GM12878 (cell line): ENCODE data around the gene PRG2. TPM values are rescaled to one million over a fixed set of nuclear protein-coding genes. Genes with fewer than 3 reads are reported as not detected.
A peak's percentile ranks its signal among the peaks of the same experiment; 100 is the strongest.

ENCODE experiments used
- ATAC-seq: fragments of 200-7000 bp; cut with Tn5 transposase; 3 replicates; pipeline ENCODE4 v1.9.1; 2020; ENCODE audit warnings: mild to moderate bottlenecking, moderate library complexity
- BruUV-seq: library from RNA; stranded (reverse); fragments of 400-500 nt; replicated peaks from 2 replicates; lab custom pipeline; 2021; lab: Mats Ljungman, UMichigan
- CTCF ChIA-PET: fragments of 300-600 bp; sonication (Branson Sonifier 250); formaldehyde crosslinking; extraction: SDS; loops from one replicate; lab custom pipeline; 2021; ENCODE audit warnings: inconsistent platforms; lab: Yijun Ruan, JAX
- POLR2A ChIA-PET: fragments of 350-600 bp; formaldehyde crosslinking; extraction: SDS; loops from one replicate; lab custom pipeline; 2021; ENCODE audit warnings: inconsistent platforms; lab: Charles Lee
- RAD21 ChIA-PET: fragments of 300-600 bp; sonication (Branson Sonifier 250); formaldehyde crosslinking; loops from one replicate; lab custom pipeline; 2023; ENCODE audit warnings: antibody characterized with exemption; ENCODE audit not compliant: unreplicated experiment; lab: Charles Lee
- SMC1A ChIA-PET: fragments of 300-600 bp; sonication (Branson Sonifier 250); formaldehyde crosslinking; loops from one replicate; lab custom pipeline; 2023; ENCODE audit not compliant: unreplicated experiment, uncharacterized antibody; lab: Charles Lee
- DNase-seq: peaks from one replicate; pipeline ENCODE4 v3.0.0-alpha.2; 2011; ENCODE audit warnings: low read depth, low spot score
- FAIRE-seq: peaks from 3 replicates; lab custom pipeline; 2011; peaks lifted over from hg19 to GRCh38; lab: Jason Lieb, UNC
- H2AFZ ChIP-seq: 2 replicates; pipeline ENCODE4 v1.6.0; 2011; ENCODE audit warnings: low read depth, low read length, control low read depth; ENCODE audit not compliant: control insufficient read depth
- H3K27ac ChIP-seq: 2 replicates; pipeline ENCODE4 v1.5.1; 2011; ENCODE audit warnings: control low read depth; ENCODE audit not compliant: control insufficient read depth, insufficient read depth
- H3K27me3 ChIP-seq, 2 experiments: replicated peaks in 1 of 2; 2 replicates each; pipeline versions ENCODE4 v1.6.0 to v1.6.1; 2011; ENCODE audit warnings: low read length in 1 of 2; ENCODE audit not compliant: control insufficient read depth in 2 of 2, insufficient read depth in 2 of 2
- H3K36me3 ChIP-seq, 2 experiments: 2 replicates each; pipeline ENCODE4 v1.5.1; 2011; ENCODE audit warnings: low read length in 1 of 2; ENCODE audit not compliant: control insufficient read depth in 2 of 2, insufficient read depth in 2 of 2
- H3K4me1 ChIP-seq: 2 replicates; pipeline ENCODE4 v1.6.1; 2011; ENCODE audit warnings: mild to moderate bottlenecking, low read length, moderate library complexity, mixed read lengths; ENCODE audit not compliant: control insufficient read depth, insufficient read depth
- H3K4me2 ChIP-seq: 2 replicates; pipeline ENCODE4 v1.6.0; 2011; ENCODE audit warnings: control low read depth; ENCODE audit not compliant: control insufficient read depth, insufficient read depth
- H3K4me3 ChIP-seq: fragments of 200-600 bp; sonication (generic); 2 replicates; pipeline ENCODE4 v1.5.1; 2016
- H3K79me2 ChIP-seq: 2 replicates; pipeline ENCODE4 v1.6.0; 2011; ENCODE audit warnings: low read length; ENCODE audit not compliant: control insufficient read depth, insufficient read depth
- H3K9ac ChIP-seq: 2 replicates; pipeline ENCODE4 v1.8.0; 2011; ENCODE audit warnings: low read length, control low read depth, mixed read lengths; ENCODE audit not compliant: control insufficient read depth, insufficient read depth
- H3K9me3 ChIP-seq: replicated peaks from 3 replicates; pipeline ENCODE4 v1.5.1; 2011; ENCODE audit warnings: mild to moderate bottlenecking, low read length; ENCODE audit not compliant: control insufficient read depth, insufficient read depth
- H4K20me1 ChIP-seq: 2 replicates; pipeline ENCODE4 v1.6.0; 2011; ENCODE audit not compliant: control insufficient read depth, insufficient read depth
- MEF2A ChIP-seq: IDR thresholded peaks from 2 replicates; pipeline ENCODE4 v1.6.1; 2011; ENCODE audit warnings: low read depth, mild to moderate bottlenecking, low read length, moderate library complexity; ENCODE audit not compliant: insufficient read depth
- RELB ChIP-seq: fragments of 450-650 bp; IDR thresholded peaks from 2 replicates; pipeline ENCODE4 v1.6.1; 2017; ENCODE audit warnings: low read depth, mild to moderate bottlenecking, moderate library complexity
- SRF ChIP-seq, 2 experiments: IDR thresholded peaks; 2 replicates each; pipeline ENCODE4 v1.6.1; 2011; ENCODE audit warnings: low read depth in 2 of 2, low read length in 2 of 2, mild to moderate bottlenecking in 1 of 2, moderate library complexity in 1 of 2
- STAT3 ChIP-seq: IDR thresholded peaks from 2 replicates; pipeline ENCODE4 v1.6.1; 2011; ENCODE audit warnings: low read depth, low read length, improper control_type of control experiment
- ZNF217 ChIP-seq: fragments of 450-650 bp; IDR thresholded peaks from 2 replicates; pipeline ENCODE4 v1.6.1; 2017; ENCODE audit warnings: antibody characterized with exemption, mild to moderate bottlenecking
- ZNF274 ChIP-seq: IDR thresholded peaks from one replicate; pipeline ENCODE4 v1.8.0; 2011; ENCODE audit not compliant: insufficient read length, insufficient read depth
- ZNF687 ChIP-seq: fragments of 450-650 bp; IDR thresholded peaks from 2 replicates; pipeline ENCODE4 v1.6.1; 2017; ENCODE audit warnings: mild to moderate bottlenecking, moderate library complexity
- WGBS: methylation state at CpG from one replicate; pipeline ENCODE4 v1.1.6; 2016; ENCODE audit warnings: low lambda C conversion rate; ENCODE audit not compliant: insufficient replicate concordance, insufficient coverage; ENCODE audit errors: missing lambda C conversion rate; 5-methylcytosine and 5-hydroxymethylcytosine counted together
- in situ Hi-C: fragments of 300-500 bp; cut with MboI; formaldehyde crosslinking; loops from 9 replicates; pipeline ENCODE4 v1.14.3; 2018; ENCODE audit warnings: mixed read lengths
- intact Hi-C: fragments of 100-400 bp; cut with micrococcal nuclease; formaldehyde crosslinking; loops from one replicate; pipeline ENCODE4 v1.14.2; 2022; ENCODE audit not compliant: unreplicated experiment
- polyA plus RNA-seq, 11 experiments: library from polyadenylated mRNA; depleted of rRNA in 4 of 11; unstranded in 6 of 11; stranded (reverse) in 5 of 11; fragments of >200 nt; fragmentation: Nextera tagmentation in 4 of 11; fragmentation: Illumina TruSeq in 1 of 11; extraction: Ambion mirVana in 4 of 11; extraction: Trizol in 1 of 11; gene quantifications; 1 replicate in 1 of 11; 2 replicates in 10 of 11; pipeline versions ENCODE4 v1.2.1 to v1.2.3, GENCODE V29; 2011 to 2016; ENCODE audit warnings: inconsistent platforms in 2 of 11, missing spikeins in 2 of 11, low read depth in 1 of 11
- total RNA-seq, 4 experiments: library from RNA; depleted of rRNA in 3 of 4; stranded (reverse); fragments of >200 nt in 3 of 4; fragmentation: Illumina TruSeq in 1 of 4; extraction: Trizol in 1 of 4; gene quantifications; 2 replicates each; pipeline versions ENCODE4 v1.2.1 to v1.2.3, GENCODE V29; 2013 to 2021
- TF ChIP-seq, protein P1 (sequence below): fragments of 450-650 bp; formaldehyde crosslinking; IDR thresholded peaks from 2 replicates; pipeline ENCODE4 v1.4.0; 2020; ENCODE audit warnings: mild to moderate bottlenecking, moderate library complexity

The PRG2 gene
- total and polyA plus RNA-seq, 10 of the 15 experiments (the other 5 are each of a cell fraction or from before 2014, with no cell fraction given), result 0.10 to 1.7 (median 0.56) TPM; not detected in 2

- FAIRE-seq, result no peak
- ChIA-PET RAD21 (interaction anchor here (3.4 kb wide), 1 partner anchor 16 kb away, joined by 21 read pairs; no protein-coding TSS in a partner anchor), CTCF (interaction anchor here (0.7 to 1.4 kb wide), 3 partner anchors 50 to 71 kb away, joined by 3 to 4 read pairs (median 3); no protein-coding TSS in a partner anchor), SMC1A (interaction anchor here (0.6 to 1.8 kb wide), 5 partner anchors 8 to 75 kb away, joined by 3 to 5 read pairs (median 4); no protein-coding TSS in a partner anchor), POLR2A (no interaction called here)
- Histone ChIP-seq H4K20me1 (no peaks in the 10 kb centered on the region), H3K9ac (no peak overlapping the region), H3K27ac (no peak overlapping the region), H3K27me3 (no peaks in the 10 kb centered on the region), H3K4me3 (no peak overlapping the region), H3K4me1 (peaks cover 22% of the 10 kb centered on the region), H3K4me2 (no peak overlapping the region), H2AFZ (no peak overlapping the region), H3K9me3 (no peaks in the 10 kb centered on the region), H3K79me2 (peaks cover 5% of the 10 kb centered on the region), H3K36me3 (peaks cover 33 to 59% of the 10 kb centered on the region in 2 experiments)
- in situ Hi-C loops (no loop called here), intact Hi-C loops (no loop called here)
- 0% methylated on average over 2 of the region's 2 CpGs for WGBS
- ATAC-seq, result no peak
- BruUV-seq, result no TSS peak
- no peak for DNase-seq
- TF ChIP-seq, protein P1, sequence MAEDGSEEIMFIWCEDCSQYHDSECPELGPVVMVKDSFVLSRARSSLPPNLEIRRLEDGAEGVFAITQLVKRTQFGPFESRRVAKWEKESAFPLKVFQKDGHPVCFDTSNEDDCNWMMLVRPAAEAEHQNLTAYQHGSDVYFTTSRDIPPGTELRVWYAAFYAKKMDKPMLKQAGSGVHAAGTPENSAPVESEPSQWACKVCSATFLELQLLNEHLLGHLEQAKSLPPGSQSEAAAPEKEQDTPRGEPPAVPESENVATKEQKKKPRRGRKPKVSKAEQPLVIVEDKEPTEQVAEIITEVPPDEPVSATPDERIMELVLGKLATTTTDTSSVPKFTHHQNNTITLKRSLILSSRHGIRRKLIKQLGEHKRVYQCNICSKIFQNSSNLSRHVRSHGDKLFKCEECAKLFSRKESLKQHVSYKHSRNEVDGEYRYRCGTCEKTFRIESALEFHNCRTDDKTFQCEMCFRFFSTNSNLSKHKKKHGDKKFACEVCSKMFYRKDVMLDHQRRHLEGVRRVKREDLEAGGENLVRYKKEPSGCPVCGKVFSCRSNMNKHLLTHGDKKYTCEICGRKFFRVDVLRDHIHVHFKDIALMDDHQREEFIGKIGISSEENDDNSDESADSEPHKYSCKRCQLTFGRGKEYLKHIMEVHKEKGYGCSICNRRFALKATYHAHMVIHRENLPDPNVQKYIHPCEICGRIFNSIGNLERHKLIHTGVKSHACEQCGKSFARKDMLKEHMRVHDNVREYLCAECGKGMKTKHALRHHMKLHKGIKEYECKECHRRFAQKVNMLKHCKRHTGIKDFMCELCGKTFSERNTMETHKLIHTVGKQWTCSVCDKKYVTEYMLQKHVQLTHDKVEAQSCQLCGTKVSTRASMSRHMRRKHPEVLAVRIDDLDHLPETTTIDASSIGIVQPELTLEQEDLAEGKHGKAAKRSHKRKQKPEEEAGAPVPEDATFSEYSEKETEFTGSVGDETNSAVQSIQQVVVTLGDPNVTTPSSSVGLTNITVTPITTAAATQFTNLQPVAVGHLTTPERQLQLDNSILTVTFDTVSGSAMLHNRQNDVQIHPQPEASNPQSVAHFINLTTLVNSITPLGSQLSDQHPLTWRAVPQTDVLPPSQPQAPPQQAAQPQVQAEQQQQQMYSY (CRISPR knock-in tag), result no peak
- 0 out of 2 replicates have a peak, but pooled peaks have one; percentile 16 for TF ChIP-seq ZNF687
- TF ChIP-seq STAT3, result no peak
- TF ChIP-seq ZNF217, result no peak
- no peak for TF ChIP-seq MEF2A
- TF ChIP-seq RELB, result no peak
- no peak for TF ChIP-seq SRF (IDR thresholded peaks at IDR 0.05; ENCODE audit: low read depth in 2 of 2, low read length in 2 of 2)
- no peak for TF ChIP-seq ZNF274
Measured at GRCh38 chr11:57408771-57409170, 18.3 kb upstream of the PRG2 start.
